Panc1 (cell line): ENCODE data around the gene LPP. TPM values are rescaled to one million over a fixed set of nuclear protein-coding genes. Genes with fewer than 3 reads are reported as not detected.

Source experiments
- ATAC-seq: fragments of 200-7000 bp; cut with Tn5 transposase; 2 replicates; pipeline ENCODE4 v1.9.1; 2020; ENCODE audit warnings: mild to moderate bottlenecking, moderate library complexity
- BruUV-seq: library from RNA; stranded (reverse); fragments of 400-500 nt; replicated peaks from 2 replicates; lab custom pipeline; 2021; lab: Mats Ljungman, UMichigan
- CTCF ChIA-PET: fragments of 300-600 bp; sonication (Branson Sonifier 250); formaldehyde crosslinking; loops from one replicate; lab custom pipeline; 2022; ENCODE audit warnings: antibody characterized with exemption; lab: Charles Lee
- POLR2A ChIA-PET: fragments of 300-600 bp; sonication (Branson Sonifier 250); formaldehyde crosslinking; loops from one replicate; lab custom pipeline; 2022; ENCODE audit warnings: antibody characterized with exemption; lab: Charles Lee
- DNase-seq: peaks from one replicate; pipeline ENCODE4 v3.0.0-alpha.2; 2010; ENCODE audit warnings: low read depth, low spot score
- H3K27ac ChIP-seq: 2 replicates; pipeline ENCODE4 v1.5.1; 2011; ENCODE audit warnings: mild to moderate bottlenecking, low read length, inconsistent platforms
- H3K27me3 ChIP-seq: fragments of 200-500 bp; sonication (Bioruptor generic); 2 replicates; pipeline ENCODE4 v1.6.0; 2014; ENCODE audit warnings: low read length, inconsistent platforms; ENCODE audit not compliant: control insufficient read depth, insufficient read depth
- H3K36me3 ChIP-seq: fragments of 200-500 bp; sonication (Bioruptor generic); 2 replicates; pipeline ENCODE4 v1.5.1; 2014; ENCODE audit warnings: inconsistent platforms, mild to moderate bottlenecking, low read length, moderate library complexity; ENCODE audit not compliant: control insufficient read depth, insufficient read depth
- H3K4me1 ChIP-seq: 2 replicates; pipeline ENCODE4 v1.5.1; 2011; ENCODE audit warnings: inconsistent platforms, mild to moderate bottlenecking, low read length, moderate library complexity; ENCODE audit not compliant: control insufficient read depth, insufficient read depth
- H3K4me3 ChIP-seq, 2 experiments: 2 replicates each; pipeline ENCODE4 v1.5.1; 2011 to 2012; ENCODE audit warnings: low read depth in 2 of 2, low read length in 2 of 2, mild to moderate bottlenecking in 2 of 2, inconsistent platforms in 1 of 2, moderate library complexity in 1 of 2
- H3K9me3 ChIP-seq: fragments of 200-500 bp; sonication (Bioruptor generic); 2 replicates; pipeline ENCODE4 v1.5.1; 2014; ENCODE audit warnings: low read depth, mild to moderate bottlenecking, inconsistent platforms, low read length, moderate library complexity; ENCODE audit not compliant: control insufficient read depth, insufficient read depth
- POLR2AphosphoS5 ChIP-seq: IDR thresholded peaks from 2 replicates; pipeline ENCODE4 v1.6.1; 2012; ENCODE audit warnings: mild to moderate bottlenecking, low read depth, low read length, moderate library complexity
- SIN3A ChIP-seq: IDR thresholded peaks from 2 replicates; pipeline ENCODE4 v1.6.1; 2012; ENCODE audit warnings: low read depth, mild to moderate bottlenecking, low read length, moderate library complexity, borderline replicate concordance; ENCODE audit not compliant: insufficient read depth
- TCF7L2 ChIP-seq: IDR thresholded peaks from 2 replicates; pipeline ENCODE4 v1.6.1; 2011; ENCODE audit warnings: mild to moderate bottlenecking, low read depth, low read length, inconsistent platforms
- in situ Hi-C: cut with HindIII; loops from 2 replicates; pipeline ENCODE4 v1.10.0; 2016; ENCODE audit warnings: low sequenced_read_pairs, low pct_unique_long_range_greater_than_20kb
- intact Hi-C: fragments of 100-400 bp; cut with micrococcal nuclease; formaldehyde crosslinking; loops from one replicate; pipeline ENCODE4 v1.10.0; 2022; ENCODE audit not compliant: unreplicated experiment
- total RNA-seq: library from RNA; stranded (reverse); gene quantifications from one replicate; pipeline ENCODE4 v1.2.1, GENCODE V29; 2021; ENCODE audit not compliant: unreplicated experiment
- TF ChIP-seq, protein P1 (sequence below): fragments of 450-650 bp; IDR thresholded peaks from 2 replicates; pipeline ENCODE4 v1.5.1; 2017; ENCODE audit warnings: mild to moderate bottlenecking
- TF ChIP-seq, protein P2 (sequence below), 2 experiments: IDR thresholded peaks; 2 replicates each; pipeline ENCODE4 v1.6.1; 2011 to 2012; ENCODE audit warnings: low read depth in 2 of 2, control low read depth in 1 of 2, low read length in 1 of 2, mild to moderate bottlenecking in 1 of 2, moderate library complexity in 1 of 2; ENCODE audit not compliant: insufficient read depth in 1 of 2

The LPP gene
- total RNA-seq, 1 experiment from 2014 or later, result 90.0 TPM

DNA sequence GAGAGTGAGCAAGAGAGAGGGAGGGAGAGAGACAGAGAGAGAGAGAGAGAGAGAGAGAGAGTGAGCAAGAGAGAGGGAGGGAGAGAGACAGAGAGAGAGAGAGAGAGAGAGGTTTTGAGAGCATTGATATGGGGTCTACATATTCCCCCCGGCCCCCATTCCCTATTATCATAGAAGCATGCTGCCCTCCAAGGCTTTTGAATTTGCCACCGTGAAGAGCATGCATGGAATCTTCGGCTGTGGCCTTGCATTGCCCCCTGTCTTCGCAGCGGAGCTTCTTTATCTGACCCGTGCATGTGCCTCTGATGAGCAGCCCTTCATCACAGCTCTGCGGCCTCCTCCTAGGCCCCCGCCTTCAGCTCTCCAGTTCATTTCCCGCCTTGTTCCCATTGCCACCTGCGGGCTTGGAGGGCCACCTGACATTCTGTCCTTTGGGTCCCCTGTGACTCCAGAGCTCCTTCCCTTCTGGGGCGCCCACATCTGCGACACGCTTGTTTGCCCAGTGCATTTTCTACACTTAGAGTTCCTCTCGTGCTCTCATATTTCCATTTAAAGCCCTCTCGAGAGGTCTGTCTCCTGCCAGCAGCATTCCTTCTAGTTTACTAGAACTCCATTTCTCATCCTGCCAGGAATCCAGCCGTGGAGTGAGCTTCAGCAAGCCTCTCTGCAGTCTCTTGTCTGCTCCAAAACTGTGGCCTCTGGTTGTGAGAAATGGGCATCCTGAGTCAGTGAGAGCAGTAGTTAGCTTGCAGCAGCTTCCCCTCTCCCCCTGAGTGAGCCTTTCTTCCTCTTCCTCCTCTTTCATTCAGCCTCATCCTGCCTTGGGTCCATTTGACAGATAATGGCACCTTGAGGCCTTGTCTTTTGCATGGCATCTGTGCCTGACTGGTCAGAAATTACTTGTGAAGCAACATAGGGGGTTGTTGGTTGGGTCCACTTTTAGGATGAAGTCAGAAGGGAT lies 25.3 kb downstream of the LPP start:
- Histone ChIP-seq H3K4me1 (no peaks in the 10 kb centered on the region), H3K36me3 (no peaks in the 10 kb centered on the region), H3K27ac (no peak overlapping the region), H3K27me3 (no peaks in the 10 kb centered on the region), H3K4me3 (no peak overlapping the region), H3K9me3 (no peaks in the 10 kb centered on the region)
- TF ChIP-seq TCF7L2 (no peak), SIN3A (no peak), POLR2AphosphoS5 (no peak)
- TF ChIP-seq, protein P1, sequence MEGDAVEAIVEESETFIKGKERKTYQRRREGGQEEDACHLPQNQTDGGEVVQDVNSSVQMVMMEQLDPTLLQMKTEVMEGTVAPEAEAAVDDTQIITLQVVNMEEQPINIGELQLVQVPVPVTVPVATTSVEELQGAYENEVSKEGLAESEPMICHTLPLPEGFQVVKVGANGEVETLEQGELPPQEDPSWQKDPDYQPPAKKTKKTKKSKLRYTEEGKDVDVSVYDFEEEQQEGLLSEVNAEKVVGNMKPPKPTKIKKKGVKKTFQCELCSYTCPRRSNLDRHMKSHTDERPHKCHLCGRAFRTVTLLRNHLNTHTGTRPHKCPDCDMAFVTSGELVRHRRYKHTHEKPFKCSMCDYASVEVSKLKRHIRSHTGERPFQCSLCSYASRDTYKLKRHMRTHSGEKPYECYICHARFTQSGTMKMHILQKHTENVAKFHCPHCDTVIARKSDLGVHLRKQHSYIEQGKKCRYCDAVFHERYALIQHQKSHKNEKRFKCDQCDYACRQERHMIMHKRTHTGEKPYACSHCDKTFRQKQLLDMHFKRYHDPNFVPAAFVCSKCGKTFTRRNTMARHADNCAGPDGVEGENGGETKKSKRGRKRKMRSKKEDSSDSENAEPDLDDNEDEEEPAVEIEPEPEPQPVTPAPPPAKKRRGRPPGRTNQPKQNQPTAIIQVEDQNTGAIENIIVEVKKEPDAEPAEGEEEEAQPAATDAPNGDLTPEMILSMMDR, result no peak
- TF ChIP-seq, protein P2, sequence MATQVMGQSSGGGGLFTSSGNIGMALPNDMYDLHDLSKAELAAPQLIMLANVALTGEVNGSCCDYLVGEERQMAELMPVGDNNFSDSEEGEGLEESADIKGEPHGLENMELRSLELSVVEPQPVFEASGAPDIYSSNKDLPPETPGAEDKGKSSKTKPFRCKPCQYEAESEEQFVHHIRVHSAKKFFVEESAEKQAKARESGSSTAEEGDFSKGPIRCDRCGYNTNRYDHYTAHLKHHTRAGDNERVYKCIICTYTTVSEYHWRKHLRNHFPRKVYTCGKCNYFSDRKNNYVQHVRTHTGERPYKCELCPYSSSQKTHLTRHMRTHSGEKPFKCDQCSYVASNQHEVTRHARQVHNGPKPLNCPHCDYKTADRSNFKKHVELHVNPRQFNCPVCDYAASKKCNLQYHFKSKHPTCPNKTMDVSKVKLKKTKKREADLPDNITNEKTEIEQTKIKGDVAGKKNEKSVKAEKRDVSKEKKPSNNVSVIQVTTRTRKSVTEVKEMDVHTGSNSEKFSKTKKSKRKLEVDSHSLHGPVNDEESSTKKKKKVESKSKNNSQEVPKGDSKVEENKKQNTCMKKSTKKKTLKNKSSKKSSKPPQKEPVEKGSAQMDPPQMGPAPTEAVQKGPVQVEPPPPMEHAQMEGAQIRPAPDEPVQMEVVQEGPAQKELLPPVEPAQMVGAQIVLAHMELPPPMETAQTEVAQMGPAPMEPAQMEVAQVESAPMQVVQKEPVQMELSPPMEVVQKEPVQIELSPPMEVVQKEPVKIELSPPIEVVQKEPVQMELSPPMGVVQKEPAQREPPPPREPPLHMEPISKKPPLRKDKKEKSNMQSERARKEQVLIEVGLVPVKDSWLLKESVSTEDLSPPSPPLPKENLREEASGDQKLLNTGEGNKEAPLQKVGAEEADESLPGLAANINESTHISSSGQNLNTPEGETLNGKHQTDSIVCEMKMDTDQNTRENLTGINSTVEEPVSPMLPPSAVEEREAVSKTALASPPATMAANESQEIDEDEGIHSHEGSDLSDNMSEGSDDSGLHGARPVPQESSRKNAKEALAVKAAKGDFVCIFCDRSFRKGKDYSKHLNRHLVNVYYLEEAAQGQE (IDR thresholded peaks at IDR 0.05; ENCODE audit: insufficient read depth in 1 of 2, low read depth in 2 of 2, low read length in 1 of 2), result no peak
- DNase-seq, result no peak
- no TSS peak for BruUV-seq
- in situ Hi-C loops (no loop called here), intact Hi-C loops (no loop called here)
- ChIA-PET CTCF (no interaction called here), POLR2A (no interaction called here)
- peak; percentile 43; the same call in 1 of the 2 replicates for ATAC-seq

DNA sequence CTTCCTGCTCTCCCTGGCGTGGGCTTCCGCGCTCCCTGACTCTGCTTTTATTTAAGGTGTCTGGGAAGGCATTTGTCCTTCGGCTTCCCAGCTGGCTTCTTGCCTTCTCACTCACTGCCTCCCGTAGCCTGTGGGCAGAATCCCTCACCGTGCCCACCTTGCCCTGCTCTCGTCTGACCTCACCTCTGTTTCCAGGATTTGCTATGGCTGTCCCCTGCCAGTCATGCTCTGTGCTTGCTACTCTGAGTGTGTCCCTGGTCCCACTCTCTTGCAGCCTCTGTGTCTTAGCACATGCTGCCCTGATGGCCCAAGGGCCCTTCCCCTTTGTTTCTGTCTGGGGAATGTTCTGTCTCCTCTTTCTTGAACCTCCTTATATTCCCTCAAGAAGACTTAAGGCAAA lies 26.2 kb downstream of the LPP start:
- Histone ChIP-seq H3K36me3 (no peaks in the 10 kb centered on the region), H3K4me1 (no peaks in the 10 kb centered on the region), H3K4me3 (no peak overlapping the region), H3K27ac (no peak overlapping the region), H3K9me3 (no peaks in the 10 kb centered on the region), H3K27me3 (no peaks in the 10 kb centered on the region)
- ATAC-seq, result no peak
- no peak for DNase-seq
- BruUV-seq, result no TSS peak
- ChIA-PET CTCF (no interaction called here), POLR2A (no interaction called here)
- in situ Hi-C loops, result no loop called here
- TF ChIP-seq TCF7L2 (no peak), POLR2AphosphoS5 (no peak), SIN3A (no peak)
- TF ChIP-seq, protein P1, result no peak
- TF ChIP-seq, protein P2 (IDR thresholded peaks at IDR 0.05; ENCODE audit: insufficient read depth in 1 of 2, low read depth in 2 of 2, low read length in 1 of 2), result no peak
- intact Hi-C loops, result no loop called here
